Left renal cortex interstitium (tissue), 4 donors: ENCODE data around the gene TRIP12. TPM values are rescaled to one million over a fixed set of nuclear protein-coding genes. Genes with fewer than 3 reads are reported as not detected.
"Not testable (repeated sequence)": the region's sequence is repeated elsewhere in the genome, so short reads cannot be mapped to it uniquely, and the experiment has no call there.

Experiments used
- DNase-seq, 4 donors: peaks; one replicate each; pipeline ENCODE4 v3.0.0-alpha.2; 2013; ENCODE audit warnings: low read depth in 4 of 4, low spot score in 2 of 4, missing footprints in 1 of 4
- polyA plus RNA-seq, 4 donors: library from polyadenylated mRNA; unstranded; fragments of 120-200 nt; gene quantifications; one replicate each; pipeline ENCODE4 v1.2.1, GENCODE V29; 2013; ENCODE audit not compliant: insufficient read length in 4 of 4

The TRIP12 gene
- polyA plus RNA-seq, 4 donors: 162 to 194 (median 186) TPM

GRCh38 chr2:229728370-229728769 lies 193.4 kb downstream of the TRIP12 start:
- DNase-seq: no peak

GRCh38 chr2:229726643-229727042 lies 195.2 kb downstream of the TRIP12 start:
- DNase-seq: no peak

GRCh38 chr2:229725716-229726574 lies 195.9 kb downstream of the TRIP12 start:
- no peak for DNase-seq

GRCh38 chr2:229723192-229723591 lies 198.6 kb downstream of the TRIP12 start:
- DNase-seq: not testable (repeated sequence)

GRCh38 chr2:229719926-229720647 lies 201.7 kb downstream of the TRIP12 start:
- DNase-seq: no peak

- DNase-seq: no peak
Observed at GRCh38 chr2:229718057-229718456, 203.8 kb downstream of the TRIP12 start.

- peak in 1 of 4 donors; percentile 45 for DNase-seq
Observed at GRCh38 chr2:229715895-229716507, 205.8 kb downstream of the TRIP12 start.

GRCh38 chr2:229714736-229715541 lies 206.9 kb downstream of the TRIP12 start:
- DNase-seq: peak in 1 of 4 donors; percentile 43

- DNase-seq: no peak
Observed at GRCh38 chr2:229714080-229714735, 207.6 kb downstream of the TRIP12 start, which contains the start of gene DNER. Gene DNER (minus strand): TSS chr2:229714555. CDS start chr2:229714423, 132 bp downstream.

Other genes with a start within 250 kb of the TRIP12 start
- gene DNER, start 207.5 kb downstream of the TRIP12 start, polyA plus RNA-seq: 10 to 100 TPM; 53.4 to 68.4 (median 62.5) TPM
- 1 to 10 TPM; 6.6 to 7.0 (median 6.9) TPM for gene FBXO36, start 494 bp upstream of the TRIP12 start, polyA plus RNA-seq
- gene SLC16A14, start 146.9 kb upstream of the TRIP12 start, polyA plus RNA-seq: 1 to 10 TPM; 4.9 to 9.4 (median 7.1) TPM